Right renal pelvis (tissue), 4 donors: Measurements from ENCODE around the gene WWOX. TPM values are rescaled to one million over a fixed set of nuclear protein-coding genes. Genes with fewer than 3 reads are reported as not detected.

Source experiments
- DNase-seq, 4 donors: peaks; one replicate each; pipeline ENCODE4 v3.0.0-alpha.2; 2013; ENCODE audit warnings: low read depth in 4 of 4, low spot score in 3 of 4, missing footprints in 1 of 4
- polyA plus RNA-seq, 4 donors: library from polyadenylated mRNA; unstranded; fragments of 120-200 nt; gene quantifications; one replicate each; pipeline ENCODE4 v1.2.1, GENCODE V29; 2013; ENCODE audit not compliant: insufficient read length in 4 of 4

WWOX gene
- polyA plus RNA-seq, 4 donors, result 36.7 to 43.9 (median 38.5) TPM

GRCh38 chr16:78619811-78620210 lies 520.4 kb downstream of the WWOX start:
- no peak for DNase-seq

- no peak for DNase-seq
Observed at GRCh38 chr16:78620291-78620690, 520.8 kb downstream of the WWOX start.

GRCh38 chr16:78623796-78624195 lies 524.3 kb downstream of the WWOX start:
- DNase-seq, result no peak

DNA sequence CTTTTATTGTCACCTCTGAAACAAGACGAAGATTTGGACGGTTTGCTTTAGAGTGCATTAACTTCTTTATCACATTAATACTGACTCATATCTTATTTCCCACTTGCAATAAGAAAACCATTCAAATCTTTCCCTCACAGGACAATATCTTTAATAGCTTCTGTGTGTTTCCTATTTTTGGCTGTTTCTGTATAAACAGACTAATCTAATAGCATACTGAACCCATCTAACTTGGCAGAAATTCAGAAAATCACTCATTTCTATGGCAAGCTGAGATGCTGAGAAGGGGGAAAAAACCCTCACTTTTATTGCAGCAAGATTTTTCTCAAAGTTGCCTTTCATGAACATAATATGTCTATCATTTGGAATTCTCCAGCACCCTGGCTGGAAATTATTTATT lies 524.9 kb downstream of the WWOX start:
- no peak for DNase-seq

- DNase-seq, result no peak
Observed at GRCh38 chr16:78628461-78629045, 529.1 kb downstream of the WWOX start.

DNA sequence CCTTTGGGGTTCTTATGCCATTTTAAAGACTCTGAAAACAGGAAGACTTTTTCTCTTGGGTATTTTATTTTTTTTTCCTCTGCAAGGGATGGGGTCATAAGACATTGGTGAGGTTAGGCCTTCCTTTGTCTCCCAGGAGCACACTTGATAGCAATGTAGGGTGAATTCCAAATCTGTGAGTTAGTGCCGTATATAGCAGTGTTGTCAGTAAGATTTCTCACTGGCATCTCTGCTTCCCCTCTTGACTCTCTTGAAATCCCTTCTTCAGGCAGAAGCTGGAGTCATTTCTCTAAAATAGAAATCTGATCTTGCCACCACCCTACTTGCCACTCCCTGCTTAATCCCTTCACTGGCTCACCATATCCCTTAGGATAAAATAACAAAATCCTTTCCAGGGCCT lies 529.7 kb downstream of the WWOX start:
- DNase-seq, result no peak

- no peak for DNase-seq
Observed at GRCh38 chr16:78630102-78630501, 530.6 kb downstream of the WWOX start.

DNA sequence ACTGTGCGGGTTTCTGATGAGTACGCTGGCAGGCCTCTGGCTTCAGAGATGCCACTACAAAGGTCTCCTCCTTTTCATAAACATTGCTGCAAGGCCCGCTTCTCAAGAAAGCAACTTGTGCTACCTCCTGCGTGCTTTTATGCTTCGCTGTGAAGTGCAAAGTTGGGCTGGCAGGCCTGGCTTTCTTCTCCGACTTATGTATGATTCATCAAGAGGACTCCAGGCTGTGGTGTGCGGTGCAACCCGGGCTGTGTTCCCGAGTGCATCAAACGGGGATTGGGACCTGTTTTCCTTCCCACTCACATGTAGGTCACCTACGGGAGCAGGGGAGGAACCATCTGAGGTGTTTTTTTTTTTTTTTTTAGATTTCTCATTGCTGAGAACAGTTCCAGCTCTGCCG lies 534.1 kb downstream of the WWOX start:
- DNase-seq, result no peak

DNA sequence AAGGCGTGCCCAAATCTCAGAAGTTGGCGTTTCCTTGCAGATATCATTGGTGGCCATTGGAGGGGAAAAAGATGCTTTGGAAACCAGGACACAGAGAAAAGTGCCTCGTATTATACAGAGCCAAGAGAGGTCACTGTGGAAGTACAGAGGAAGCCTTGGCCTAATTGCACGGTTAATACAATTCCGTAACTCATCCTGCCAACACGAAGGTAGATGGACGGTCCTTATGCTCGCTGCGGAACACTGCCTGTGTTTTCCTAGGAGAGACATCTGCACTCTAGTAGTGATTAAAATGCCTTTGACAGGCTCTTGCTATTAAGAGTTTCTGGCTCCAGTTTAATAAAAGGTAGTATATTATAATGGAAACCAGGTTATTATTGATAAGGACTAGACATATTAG lies 536.4 kb downstream of the WWOX start:
- no peak for DNase-seq

DNA sequence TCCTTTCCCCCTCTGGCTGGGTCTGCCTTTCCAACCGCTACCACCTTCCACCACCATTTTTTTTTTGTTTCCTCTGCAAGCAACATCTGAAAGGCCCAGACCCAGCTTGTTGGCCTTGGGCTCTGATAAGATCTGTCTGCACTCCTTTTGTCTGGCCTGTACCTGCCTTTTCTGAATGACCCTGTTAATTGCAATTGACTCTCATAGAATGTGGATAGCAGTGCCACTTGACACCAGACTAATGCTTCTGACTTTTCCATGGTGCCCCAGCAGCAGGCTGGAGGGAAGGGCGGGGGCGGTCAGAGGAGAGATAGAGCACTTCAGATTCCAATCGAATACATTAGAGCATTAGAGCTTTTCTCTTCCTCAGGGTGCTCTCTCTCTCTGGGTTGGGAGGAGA lies 538.9 kb downstream of the WWOX start:
- no peak for DNase-seq

DNA sequence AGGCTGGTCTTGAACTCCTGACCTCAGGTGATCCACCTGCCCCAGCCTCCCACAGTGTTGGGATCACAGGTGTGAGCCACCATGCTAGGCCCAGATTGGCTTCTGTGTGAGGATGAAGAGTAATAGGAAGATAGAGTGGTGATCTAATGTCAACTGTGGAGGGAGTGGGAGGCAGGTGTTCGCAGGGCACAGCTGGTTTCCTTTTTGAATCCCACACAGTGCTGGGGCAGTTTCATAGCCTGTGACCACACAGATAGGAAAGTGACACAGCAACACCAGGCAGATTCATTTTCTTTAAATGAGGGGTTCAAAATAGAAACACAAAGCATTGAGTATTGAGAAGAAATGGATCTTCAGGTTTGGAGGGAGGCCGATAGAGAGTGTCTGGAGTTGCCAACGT lies 540.3 kb downstream of the WWOX start:
- DNase-seq, result no peak

DNA sequence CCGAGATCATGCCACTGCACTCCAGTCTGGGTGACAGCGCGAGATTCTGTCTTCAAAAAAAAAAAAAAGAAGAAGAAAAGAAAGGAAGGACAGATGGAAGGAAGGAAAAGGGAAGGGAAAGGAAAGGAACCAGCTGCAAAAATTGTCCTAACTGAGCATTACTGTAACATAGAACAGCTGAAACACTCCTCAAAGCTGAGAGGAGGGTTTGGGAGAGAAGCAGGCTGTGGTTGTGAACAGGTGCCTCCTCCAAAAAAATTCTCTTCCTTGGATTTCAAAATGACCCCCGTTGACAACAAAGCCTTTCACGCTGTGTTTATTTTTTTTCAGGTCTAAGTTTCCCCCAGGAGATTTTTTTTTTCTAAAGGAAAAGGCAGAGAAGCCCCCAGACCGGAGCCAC lies 541.4 kb downstream of the WWOX start:
- DNase-seq, result no peak

GRCh38 chr16:78641433-78641832 lies 542.0 kb downstream of the WWOX start:
- no peak for DNase-seq

GRCh38 chr16:78642621-78643285 lies 543.3 kb downstream of the WWOX start:
- DNase-seq, result no peak

- no peak for DNase-seq
Observed at GRCh38 chr16:78645657-78646056, 546.2 kb downstream of the WWOX start.

DNA sequence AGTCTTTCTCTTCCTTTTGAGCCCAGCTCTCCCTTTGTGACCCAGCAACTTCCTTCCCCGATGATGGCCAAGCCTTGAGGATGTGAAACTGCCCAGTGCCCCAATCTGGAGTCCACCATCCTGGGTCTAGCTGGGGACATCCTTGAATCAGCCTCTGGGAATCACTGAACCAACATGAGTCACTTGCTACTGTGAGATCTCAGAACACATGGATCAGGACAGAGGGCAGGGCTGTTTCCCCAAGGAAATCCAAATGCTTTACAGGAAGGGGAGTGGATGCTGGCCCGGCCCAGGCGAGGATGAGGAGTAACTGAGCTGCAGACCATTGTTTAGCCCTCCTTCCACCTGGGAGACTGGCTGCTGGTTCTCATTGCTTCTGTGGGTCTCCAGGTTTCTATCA lies 547.6 kb downstream of the WWOX start:
- DNase-seq, result no peak

DNA sequence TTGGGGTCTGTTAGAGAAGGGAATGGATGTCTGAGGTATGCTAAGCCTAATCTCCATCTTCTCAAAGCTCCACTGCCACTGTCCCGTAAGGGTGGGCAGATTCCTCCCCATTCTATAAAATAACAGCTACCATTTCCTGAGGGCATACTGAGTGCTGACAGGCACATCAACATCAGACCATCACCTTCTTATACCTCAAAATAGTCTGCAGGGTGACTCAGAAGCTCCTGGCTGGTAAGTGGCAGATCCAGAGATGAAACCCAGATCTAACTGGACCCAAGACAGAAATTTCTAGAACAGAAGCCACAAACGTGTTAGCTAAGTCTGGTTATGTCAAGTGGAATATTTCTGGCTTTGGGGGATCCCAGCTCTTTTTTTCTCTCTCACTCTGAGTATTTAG lies 548.0 kb downstream of the WWOX start:
- no peak for DNase-seq

GRCh38 chr16:78648517-78648916 lies 549.1 kb downstream of the WWOX start:
- peak in 2 of 4 donors; percentile 40 to 42 for DNase-seq

GRCh38 chr16:78650339-78651074 lies 551.1 kb downstream of the WWOX start:
- DNase-seq, result no peak

GRCh38 chr16:78654929-78655328 lies 555.5 kb downstream of the WWOX start:
- DNase-seq, result no peak

- no peak for DNase-seq
Observed at GRCh38 chr16:78655331-78656113, 556.1 kb downstream of the WWOX start.
